ENCODE results near the gene MRPS5.
"Not testable (repeated sequence)": the region's sequence is repeated elsewhere in the genome, so short reads cannot be mapped to it uniquely, and the experiment has no call there.

The MRPS5 gene

DNA sequence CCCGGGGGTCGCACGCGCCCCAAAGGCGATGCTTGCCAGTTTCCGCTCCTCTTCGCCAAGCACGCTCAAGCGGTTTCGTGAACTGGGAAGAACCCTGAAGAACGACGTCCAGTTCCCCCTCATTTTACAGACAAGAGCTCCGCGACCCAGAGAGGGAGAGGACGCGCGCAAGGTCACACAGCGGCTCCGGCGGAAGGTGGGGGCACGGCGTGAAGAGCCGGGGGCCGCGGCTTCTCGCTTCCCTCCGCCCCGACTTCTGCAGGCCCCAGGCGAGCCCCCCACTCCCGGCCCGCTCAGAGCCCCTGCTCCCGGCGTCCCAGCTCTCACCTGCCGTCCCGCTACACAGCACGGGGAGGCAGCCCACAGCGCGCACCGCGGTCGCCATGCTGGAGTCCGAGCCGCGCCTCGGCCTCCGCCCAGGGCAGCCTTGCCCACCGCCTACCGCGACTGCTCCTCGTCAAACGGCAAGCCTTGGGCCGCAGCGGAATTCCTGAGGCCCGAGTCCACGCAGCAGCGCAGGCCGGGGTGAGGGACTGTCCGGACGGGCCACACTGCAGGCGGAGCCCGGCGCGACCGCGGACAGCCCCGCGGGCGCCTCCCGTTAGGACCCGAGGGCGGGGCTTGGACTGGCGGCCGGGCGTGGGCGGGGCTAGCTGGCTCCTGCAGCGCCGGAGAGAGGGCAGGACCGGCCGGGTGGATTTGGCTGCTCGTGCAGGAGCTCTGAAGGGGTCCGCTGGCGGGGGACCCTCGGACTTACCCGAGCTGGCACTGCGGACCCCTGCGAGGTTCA, at the start of gene MRPS5:
Gene MRPS5, minus strand, starts transcription at position 402 of the 790 bp plus-strand sequence. Its CDS starts 17 bp downstream, at position 385.
- peak; percentile 55 to 57 for DNase-seq

DNA sequence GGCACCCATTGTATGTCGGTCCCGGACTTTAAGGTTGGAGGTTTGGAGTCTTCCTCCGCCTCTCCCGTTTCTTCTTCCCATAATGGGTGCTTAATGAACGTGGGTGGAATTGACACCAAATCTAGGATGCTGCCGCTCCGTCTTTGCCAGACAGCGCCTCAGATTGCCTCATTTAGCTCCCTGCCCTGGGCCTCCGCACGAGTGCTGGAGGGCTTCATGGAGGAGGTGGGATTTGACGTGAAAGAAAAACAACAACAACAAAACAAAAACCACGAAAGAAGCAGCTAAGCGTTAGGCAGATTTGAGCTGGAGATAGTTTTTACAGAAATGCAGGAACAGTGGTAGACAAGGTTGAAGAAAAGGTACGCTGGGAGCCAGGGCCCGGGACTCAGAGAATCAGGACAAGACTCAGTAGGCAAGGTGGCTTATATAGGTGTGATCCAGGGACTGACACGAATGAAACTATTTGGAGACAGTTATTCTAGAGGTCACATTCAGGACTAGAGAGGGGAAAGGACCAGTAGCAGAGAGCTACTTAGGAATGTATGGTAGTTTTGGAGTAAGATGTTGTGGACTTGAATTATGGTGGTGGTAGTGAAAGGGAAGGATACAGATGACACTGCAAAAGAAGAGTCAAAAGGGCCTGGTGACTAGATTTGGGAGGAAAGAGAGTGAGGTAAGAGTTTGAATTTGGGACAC, 44.6 kb upstream of the MRPS5 start:
- no peak for DNase-seq

DNA sequence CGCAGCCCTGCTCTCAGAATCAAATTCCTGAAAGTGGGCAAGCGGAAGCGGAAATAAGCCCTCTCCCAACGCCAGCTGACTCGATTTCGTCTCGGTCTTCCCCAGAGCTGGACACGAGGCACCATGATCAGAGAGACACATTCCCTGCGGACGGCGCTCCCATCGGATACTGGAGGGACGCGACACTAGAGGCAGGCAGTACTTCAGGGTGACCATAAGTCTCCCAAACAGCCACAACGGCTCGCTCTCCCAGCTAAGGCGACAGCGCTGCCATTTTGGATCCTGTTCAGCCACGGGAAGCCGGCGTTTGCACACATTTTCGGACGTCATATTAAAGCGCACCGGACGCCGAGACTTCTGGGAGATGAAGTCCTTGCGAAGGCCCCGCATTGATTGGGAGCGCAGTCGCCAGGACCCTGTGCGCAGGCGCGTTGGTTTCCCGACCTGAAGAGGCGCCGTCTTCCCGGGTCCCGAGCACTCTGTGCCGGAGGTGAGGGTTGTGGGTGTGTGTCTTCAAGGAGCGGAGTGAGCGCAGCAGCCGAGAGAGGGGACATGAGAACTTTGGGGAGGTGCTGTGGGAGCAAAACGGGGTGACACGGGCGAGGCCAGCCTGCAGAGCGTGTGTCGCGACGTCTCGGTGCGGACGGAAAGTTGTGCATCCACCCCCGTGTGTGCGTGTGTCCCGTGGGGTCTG, 43.9 kb upstream of the MRPS5 start, which contains the start of gene ZNF2:
Gene ZNF2, plus strand, starts transcription at position 439 of the 694 bp plus-strand sequence. CDS start 10,418 bp downstream, outside the sequence.
- DNase-seq: peak; percentile 95 to 97

DNA sequence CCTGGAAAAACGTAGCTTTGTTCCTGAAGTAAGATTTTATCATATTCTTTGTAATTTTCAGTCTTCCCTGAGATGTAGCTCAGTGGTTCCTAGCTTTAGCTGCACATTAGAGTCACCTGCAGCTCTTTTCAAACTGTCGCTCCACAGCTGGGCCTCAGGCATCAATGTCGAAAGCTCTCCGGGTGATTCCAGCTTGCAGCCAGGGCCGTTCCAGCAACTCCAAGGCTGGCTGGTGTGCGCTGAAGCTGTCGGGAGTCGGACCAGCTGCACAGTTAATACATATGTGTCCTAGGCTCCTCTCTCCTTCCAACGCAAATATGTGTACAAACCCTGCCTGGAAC, 43.4 kb upstream of the MRPS5 start:
- DNase-seq: no peak

DNA sequence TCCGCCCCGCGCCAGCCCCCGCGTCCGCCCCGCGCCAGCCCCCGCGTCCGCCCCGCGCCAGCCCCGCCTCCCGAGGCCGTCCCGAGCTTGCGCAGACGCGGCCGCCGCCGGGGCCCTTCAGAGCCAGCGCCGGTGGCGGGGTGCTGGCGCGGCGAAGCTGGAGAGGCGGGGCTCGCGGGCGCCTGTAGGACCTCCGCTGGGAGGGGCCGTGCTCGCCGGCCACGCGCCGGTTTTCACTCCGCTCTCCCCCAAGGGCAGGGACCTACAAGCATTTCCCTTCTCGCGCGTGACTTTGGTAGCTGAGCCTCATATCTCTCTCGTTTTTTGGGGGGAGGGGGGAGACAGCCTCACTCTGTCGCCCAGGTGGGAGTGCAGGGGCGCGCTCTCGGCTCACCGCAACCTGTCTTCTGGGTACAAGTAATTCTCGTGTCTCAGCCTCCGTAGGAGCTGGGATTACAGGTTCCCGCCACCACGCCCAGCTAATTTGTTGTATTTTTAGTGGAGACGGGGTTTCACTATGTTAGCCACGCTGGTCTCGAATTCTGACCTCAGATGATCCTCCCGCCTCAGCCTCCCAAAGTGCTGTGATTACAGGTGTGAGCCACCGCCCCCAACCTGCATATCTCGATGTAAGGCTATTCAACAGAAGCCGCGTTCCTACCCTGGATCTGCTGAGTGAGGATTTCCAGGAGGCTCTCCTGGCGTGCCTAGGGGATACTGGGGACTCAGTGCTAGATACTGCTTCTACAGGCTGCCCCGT, 38.3 kb upstream of the MRPS5 start, which contains the start of gene ZNF514:
Gene ZNF514, minus strand, starts transcription at position 159 of the 760 bp plus-strand sequence. CDS start 6,595 bp downstream, outside the sequence.
- peak in 1 of 2 experiments; percentile 49 for DNase-seq

DNA sequence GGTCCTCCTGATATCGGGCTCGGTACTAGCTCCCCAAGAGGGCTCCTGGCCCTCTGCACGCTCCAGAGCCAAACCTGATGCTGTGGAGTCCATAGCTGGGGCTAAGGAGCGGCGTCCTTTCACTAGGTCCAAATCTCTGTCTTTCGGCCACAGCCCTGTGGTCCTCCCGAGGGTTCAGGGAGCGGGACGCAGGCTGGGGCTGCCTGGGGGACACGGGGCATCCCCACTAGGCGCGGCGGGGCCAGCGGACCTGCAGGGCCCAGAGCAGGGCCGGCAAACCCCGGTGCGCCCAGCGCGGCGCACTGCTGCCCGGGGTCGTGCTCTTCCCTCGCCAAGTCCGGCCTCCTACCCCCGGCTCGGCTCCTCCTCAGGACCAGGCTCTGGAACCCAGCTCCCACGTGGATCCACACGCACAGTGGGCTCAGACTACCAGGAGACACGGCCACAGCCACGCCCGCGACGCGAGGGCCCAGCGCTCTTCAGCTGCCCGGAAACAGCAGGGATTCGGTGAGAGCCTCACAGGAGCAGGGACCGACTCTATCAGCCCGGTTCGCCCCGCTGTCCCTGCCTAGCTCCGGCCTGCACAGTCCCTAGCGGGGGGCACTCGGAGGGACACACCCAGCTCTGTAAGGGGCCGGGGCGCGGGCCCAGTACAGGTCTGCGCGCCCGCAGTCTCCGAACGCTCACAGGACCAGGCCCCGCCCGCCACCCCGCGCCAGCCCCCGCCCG, 37.4 kb upstream of the MRPS5 start:
- peak in 1 of 2 experiments; percentile 18 for DNase-seq

DNA sequence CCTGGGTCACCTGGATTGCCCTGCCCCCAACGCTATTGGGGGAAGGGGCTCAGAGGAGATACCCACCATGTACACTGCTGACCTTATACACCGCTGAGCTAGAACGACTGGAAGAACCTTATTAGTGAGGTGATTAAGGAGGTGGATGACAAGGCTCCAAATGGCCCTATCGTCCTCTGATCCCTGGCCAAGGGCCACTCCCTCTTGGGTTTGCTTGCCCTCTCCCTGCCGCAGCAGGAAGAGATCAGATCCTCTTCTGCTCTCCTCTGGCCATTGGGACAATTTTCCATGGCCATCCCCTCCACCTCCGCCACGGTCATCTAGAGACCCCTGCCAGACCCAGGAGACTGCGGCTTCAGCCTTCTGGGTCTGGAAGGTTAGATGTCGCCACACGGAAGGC, 36.8 kb upstream of the MRPS5 start:
- no peak for DNase-seq

DNA sequence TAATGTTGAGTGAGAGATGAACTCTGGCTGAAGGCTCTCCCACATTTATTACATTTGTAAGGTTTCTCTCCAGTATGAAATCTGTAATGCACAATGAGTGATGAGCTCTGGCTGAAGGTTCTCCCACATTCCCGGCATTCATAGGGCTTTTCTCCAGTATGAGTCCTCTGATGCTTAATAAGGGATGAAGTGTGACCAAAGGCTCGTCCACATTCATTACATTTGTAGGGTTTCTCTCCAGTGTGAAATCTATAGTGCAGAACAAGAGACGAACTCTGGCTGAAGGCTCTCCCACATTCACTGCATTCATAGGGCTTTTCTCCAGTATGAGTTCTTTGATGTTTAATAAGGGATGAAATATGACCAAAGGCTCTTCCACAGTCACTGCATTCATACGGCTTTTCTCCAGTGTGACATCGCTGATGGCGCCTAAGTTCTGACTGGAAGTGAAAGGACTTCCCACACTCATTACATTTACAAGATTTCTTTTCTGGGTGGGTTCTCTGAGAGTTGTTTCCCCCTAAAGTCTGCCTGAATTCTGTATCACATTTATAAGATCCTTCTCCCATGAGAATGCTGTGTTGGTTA, 27.9 kb upstream of the MRPS5 start:
- DNase-seq: no peak

DNA sequence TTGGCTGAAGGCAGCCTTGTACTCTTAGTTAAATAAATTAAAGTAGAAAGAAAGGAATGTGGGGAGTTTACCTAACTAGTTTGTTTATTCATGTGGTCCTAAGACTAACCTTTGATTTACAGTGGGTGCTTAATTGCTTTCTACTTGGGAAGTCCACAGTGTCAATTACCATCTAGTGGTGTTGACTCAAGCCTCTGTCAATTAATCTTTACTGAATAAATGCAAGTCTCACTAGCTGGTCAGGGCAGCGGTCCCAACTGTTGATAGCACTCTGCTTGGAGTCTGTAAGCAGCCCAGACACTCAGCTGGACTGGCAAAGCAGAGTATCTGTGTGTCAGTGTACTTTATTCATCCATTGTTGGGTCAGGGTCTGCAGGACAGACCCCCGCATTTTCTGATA, 22.2 kb upstream of the MRPS5 start:
- no peak for DNase-seq

DNA sequence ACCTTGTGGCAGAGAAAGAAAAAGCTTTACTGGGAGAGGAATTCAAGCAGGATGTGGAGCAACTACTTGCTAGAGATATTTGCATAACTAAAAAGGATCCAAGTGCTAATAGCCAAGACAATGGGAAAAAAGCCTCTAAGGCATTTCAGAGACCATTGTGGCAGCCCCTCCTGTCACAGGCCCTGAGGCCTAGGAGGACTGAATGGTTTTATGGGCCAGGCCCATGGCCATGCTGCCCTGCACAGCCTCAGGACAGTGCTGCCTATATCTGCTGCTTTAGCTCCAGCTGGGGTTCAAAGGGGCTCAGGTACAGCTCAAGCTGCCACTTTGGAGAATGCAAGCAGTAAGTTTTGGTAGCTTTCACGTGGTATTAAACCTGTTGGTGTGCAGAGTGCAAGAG, 17.1 kb upstream of the MRPS5 start:
- DNase-seq: no peak

DNA sequence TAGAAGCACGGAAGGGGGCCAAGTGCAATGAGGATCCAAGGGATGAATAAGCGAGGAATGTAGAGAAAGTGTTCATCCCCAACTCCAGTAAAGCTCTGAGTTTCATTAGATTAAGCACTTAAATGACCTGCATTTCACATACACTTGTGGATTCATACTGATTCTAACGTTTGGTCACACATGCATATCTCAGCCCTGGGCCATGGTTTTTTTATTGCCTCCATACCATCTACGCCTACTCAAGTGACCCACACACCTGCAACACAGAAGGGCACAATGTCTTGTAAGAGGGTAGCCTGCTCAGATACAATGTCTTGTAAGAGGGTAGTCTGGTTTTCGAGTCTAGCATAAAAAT, 566 bp upstream of the MRPS5 start:
- DNase-seq: peak in 1 of 2 experiments; percentile 27

DNA sequence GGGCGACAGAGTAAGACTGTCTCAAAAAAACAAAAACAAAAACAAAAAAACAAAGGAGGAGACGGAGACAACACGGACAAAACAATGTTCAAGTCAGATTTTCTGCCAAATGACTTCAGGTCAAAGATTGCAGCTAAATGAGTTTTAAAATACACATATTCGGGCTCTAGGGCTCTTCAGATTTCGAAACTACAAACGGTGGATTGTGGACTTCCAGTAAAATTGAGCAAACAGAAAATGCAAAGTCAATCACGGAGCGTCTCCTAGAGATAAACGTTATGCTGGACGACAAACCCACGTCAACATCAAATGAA, 558 bp downstream of the MRPS5 start:
- no peak for DNase-seq

DNA sequence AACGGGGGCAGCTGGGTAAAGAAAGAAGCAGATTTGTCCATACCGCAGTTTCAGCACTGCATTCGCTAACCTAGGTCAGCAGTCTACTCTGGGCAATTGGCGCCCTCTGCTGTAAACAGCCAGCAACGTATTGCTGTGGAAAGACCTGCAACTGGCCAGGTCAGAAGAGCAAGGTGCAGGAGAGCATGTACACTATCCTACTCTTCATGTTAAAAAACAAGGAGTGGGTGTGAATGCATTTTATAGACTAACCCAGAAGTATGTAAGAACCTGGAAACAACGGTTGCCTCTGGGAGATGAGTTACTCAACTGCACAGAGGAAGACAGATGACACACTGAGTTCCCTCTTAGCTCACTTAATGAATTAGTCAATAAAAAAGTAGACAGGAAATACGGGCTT, 6.2 kb downstream of the MRPS5 start:
- peak; percentile 23 to 61 for DNase-seq

DNA sequence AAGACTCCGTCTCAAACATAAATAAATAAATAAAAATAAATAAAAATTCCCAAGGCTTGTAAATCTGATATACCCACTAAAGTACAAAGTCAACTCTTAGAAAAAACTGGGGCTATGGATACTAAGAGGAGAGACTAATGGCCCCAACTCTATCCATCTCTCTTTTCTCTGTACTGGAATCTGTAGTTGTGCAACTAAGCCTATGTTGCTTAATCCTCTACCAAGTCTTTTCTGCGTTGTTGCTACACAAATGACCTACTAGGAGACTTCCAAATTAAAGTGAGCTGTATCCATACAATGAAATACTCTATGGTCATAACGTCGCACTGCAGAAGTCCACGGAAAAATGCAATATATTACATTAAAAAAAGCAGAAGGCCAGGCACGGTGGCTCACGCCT, 8.1 kb downstream of the MRPS5 start:
- DNase-seq: no peak

DNA sequence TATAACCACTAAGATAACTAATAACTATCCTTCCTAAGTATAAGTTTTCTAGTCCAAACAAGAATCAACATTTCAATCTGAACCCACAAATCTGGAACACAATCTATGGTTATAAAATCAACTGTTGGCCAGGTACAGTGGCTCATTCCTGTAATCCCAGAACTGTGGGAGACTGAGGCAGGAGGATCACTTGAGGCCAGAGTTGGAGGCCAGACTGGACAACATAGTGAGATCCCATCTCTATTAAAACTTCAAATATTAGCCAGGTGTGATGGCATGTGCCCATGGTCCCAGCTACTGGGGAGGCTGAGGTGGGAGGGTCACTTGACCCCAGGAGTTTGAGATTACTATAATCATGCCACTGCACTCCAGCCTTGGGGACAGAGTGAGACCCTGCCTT, 11.2 kb downstream of the MRPS5 start:
- DNase-seq: no peak

DNA sequence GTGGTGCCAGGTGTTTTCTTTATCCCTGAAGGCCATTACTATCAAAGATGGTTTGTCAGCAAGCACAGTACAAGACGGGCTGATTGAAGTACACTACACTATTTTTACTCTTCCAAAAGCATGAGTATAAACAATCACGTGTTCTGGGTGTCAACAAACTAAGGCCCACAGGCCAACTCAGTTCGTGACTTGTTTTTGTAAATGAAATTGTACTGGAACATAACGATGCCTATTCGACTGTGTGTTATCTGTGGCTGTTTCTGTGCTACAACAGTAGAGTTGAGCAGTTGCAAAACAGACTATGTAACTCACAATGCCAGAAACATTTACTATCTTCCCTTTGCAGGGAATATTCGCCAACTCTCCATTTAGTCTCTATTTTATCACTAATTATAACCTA, 12.3 kb downstream of the MRPS5 start:
- DNase-seq: no peak

DNA sequence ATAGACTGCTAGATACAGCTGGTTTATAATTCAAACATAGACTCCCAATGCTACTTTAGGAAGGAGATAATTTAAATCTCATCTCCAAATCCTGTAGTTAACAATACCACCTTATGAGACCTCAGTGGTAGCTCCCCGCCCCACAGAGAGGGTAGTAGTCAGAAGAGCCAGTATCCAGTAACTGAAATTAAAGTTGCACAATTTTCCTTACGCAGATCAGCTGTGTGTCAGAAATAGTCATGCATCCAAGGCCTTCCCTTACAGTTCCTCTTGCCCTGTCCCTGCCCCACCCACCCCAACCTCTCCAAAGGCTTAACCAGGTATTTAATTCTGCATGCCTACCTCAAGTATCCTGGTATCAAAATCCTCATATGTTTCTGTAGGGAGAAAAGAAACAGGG, 15.5 kb downstream of the MRPS5 start:
- no peak for DNase-seq

DNA sequence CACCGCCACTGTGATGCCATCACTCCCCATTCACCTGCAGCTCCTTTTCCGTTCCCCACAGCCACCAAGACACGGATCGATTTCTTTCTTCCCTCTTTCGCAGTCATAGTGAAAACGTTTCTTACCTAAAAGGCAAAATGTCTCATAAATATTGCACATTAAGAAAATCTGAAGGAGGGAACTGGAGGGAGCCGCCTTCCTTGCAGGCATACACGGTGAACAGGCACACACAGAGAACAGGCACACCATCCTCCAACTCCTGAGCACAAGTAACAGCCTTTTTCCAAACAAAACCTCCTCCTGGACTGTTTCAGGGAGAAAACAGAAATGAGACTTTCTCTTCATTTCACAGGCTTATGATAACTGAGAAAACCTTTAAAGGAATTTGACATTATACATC, 17.0 kb downstream of the MRPS5 start:
- DNase-seq: no peak

DNA sequence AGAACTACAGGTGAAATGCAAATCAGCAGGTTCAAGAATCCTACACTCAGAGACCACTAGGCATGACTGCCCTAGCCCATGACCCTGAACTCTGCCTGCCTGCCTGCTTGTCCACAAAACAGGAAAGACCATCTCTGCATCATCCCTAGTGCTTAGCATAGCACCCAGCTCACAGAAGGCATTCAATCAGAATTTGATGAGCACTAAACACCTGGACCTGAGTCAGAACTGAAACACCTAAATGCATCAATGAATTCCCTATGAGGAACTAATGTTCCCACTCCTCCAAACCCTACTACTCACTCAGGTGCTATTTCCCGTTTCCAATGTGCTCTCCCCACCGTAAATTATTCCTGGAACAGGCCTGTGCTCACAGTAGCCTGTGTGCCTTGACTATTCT, 21.7 kb downstream of the MRPS5 start:
- DNase-seq: no peak

DNA sequence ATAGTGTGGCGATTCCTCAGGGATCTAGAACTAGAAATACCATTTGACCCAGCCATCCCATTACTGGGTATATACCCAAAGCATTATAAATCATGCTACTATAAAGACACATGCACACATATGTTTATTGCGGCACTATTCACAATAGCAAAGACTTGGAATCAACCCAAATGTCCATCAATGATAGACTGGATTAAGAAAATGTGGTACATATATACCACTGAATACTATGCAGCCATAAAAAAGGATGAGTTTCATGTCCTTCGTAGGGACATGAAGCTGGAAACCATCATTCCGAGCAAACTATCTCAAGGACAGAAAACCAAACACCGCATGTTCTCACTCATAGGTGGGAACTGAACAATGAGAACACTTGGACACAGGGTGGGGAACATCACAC, 23.3 kb downstream of the MRPS5 start:
- not testable (repeated sequence) for DNase-seq

DNA sequence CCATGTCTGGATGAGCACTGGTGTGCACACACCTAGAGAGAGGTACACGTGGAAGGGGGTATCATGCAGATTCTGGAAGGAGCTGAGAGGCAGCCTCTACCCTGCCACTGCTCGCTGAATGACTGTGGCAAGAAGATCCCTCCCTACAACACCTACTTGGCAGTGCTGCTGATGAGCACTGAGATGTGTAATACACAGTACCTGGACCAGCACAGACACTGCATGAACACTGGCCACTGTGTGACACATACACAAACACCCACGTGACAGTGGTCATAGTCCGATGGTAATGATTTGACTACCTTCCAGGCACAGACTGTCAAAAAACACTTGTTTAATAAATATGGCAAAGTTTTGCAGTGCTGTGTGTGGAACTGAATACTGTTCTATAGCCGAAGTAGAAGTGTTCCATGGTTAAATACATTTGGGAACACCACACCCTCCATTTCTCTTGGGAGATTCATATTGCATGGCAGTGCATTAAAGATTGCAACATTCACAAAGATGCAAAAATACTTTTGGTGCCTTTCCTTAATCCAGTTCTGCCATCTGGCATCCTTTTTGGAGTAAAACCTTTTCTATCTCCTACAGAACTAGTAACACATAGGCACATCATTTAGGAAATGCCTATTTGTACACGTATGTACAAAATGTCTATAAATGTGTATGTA, 29.6 kb downstream of the MRPS5 start:
- no peak for DNase-seq

Measured in NCI-H524 (cell line).